ENCODE data around the gene SOX10. TPM values are rescaled to one million over a fixed set of nuclear protein-coding genes. Genes with fewer than 3 reads are reported as not detected.
"Not testable (repeated sequence)": the region's sequence is repeated elsewhere in the genome, so short reads cannot be mapped to it uniquely, and the experiment has no call there.

Gene SOX10
- polyA plus RNA-seq, 3 donors, result not detected

DNA sequence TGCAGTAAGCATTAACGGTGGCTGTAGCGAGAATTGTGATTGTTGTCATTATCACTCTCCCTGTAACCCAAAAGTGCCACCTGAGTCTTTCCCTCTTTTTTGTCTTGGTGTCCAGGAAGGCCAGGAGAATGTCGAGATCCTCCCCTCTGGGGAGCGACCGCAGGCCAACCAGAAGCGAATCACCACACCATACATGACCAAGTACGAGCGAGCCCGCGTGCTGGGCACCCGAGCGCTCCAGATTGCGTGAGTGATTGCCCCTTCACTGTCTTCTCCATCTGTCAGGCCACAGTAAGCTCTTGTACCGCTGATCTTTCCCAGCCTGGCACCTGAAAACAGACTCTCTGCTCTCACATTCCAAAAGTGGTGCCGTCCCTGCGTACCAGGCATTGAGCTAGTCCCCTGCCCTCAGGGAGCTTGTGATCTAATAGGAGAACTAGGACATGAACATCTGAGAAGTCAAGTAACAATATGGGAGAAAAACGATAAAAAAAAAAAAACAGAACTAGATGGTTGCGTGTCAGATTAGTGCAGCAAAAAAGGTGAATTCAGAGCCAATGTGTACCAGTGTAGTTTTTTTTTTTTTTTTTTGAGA lies 25.0 kb downstream of the SOX10 start:
- no peaks in the 10 kb centered on the region for H3K9me3 ChIP-seq (replicated peaks in 1 of 2; ENCODE audit: control insufficient read depth in 1 of 2, insufficient read depth in 1 of 2, low read length in 2 of 2)
- H3K4me1 Mint-ChIP-seq, result peaks cover 9% of the 10 kb centered on the region
- H3K4me1 ChIP-seq (ENCODE audit: control insufficient read depth in 1 of 2, insufficient read depth in 2 of 2, low read length in 2 of 2), result peaks cover 7 to 8% of the 10 kb centered on the region in 2 donors
- no peak overlapping the region for H3K4me3 ChIP-seq (replicated peaks in 1 of 3; ENCODE audit: low read depth in 2 of 3, low read length in 3 of 3)
- DNase-seq, result no peak
- peaks cover 56 to 76% of the 10 kb centered on the region in 2 donors for H3K36me3 Mint-ChIP-seq
- no peak overlapping the region for H3K27ac Mint-ChIP-seq
- H3K79me2 ChIP-seq (ENCODE audit: insufficient read depth, low read length), result peaks cover 8% of the 10 kb centered on the region
- no peak for TF ChIP-seq CTCF (IDR thresholded peaks at IDR 0.05)
- intact Hi-C loops (cut with micrococcal nuclease), result loop anchor here in 1 of 2 donors (10.0 kb wide), 1 partner anchor 365 kb away; no protein-coding TSS in a partner anchor
- H2AFZ ChIP-seq (ENCODE audit: insufficient read depth, low read depth, low read length, poor library complexity, severe bottlenecking), result no peak overlapping the region
- 96% methylated on average over 16 of the region's 18 CpGs for WGBS (ENCODE audit: insufficient coverage)
- H3K9ac ChIP-seq (ENCODE audit: insufficient read depth, low read length, poor library complexity, severe bottlenecking), result no peak overlapping the region
- H3K4me2 ChIP-seq (replicated peaks; ENCODE audit: extremely low read depth, low read length, poor library complexity, severe bottlenecking), result no peak overlapping the region
- H3K27ac ChIP-seq (ENCODE audit: low read depth in 1 of 2, low read length in 2 of 2), result no peak overlapping the region
- peaks cover 0 to 3% (median 0%) of the 10 kb centered on the region in 7 donors for H3K9me3 Mint-ChIP-seq
- H3K4me3 Mint-ChIP-seq, result no peak overlapping the region
- H3K36me3 ChIP-seq (replicated peaks in 1 of 2; ENCODE audit: control insufficient read depth in 1 of 2, insufficient read depth in 2 of 2, low read length in 2 of 2), result peaks cover 58 to 75% of the 10 kb centered on the region in 2 donors
- H3K27me3 Mint-ChIP-seq (ENCODE audit: low read depth in 3 of 3), result peaks cover 0 to 1% (median 0%) of the 10 kb centered on the region in 3 donors
- no peaks in the 10 kb centered on the region for H4K20me1 ChIP-seq (ENCODE audit: insufficient read depth, low read length)
- no peaks in the 10 kb centered on the region for H3K27me3 ChIP-seq (ENCODE audit: control insufficient read depth in 2 of 2, insufficient read depth in 2 of 2, low read length in 2 of 2)

- Histone ChIP-seq H3K9ac (ENCODE audit: insufficient read depth, low read length, poor library complexity, severe bottlenecking) (no peak overlapping the region), H3K4me2 (replicated peaks; ENCODE audit: extremely low read depth, low read length, poor library complexity, severe bottlenecking) (no peak overlapping the region), H4K20me1 (ENCODE audit: insufficient read depth, low read length) (no peaks in the 10 kb centered on the region), H3K4me3 (replicated peaks in 1 of 3; ENCODE audit: low read depth in 2 of 3, low read length in 3 of 3) (no peak overlapping the region), H3K27me3 (ENCODE audit: control insufficient read depth in 2 of 2, insufficient read depth in 2 of 2, low read length in 2 of 2) (peaks cover 5 to 9% of the 10 kb centered on the region in 2 donors), H3K9me3 (replicated peaks in 1 of 2; ENCODE audit: control insufficient read depth in 1 of 2, insufficient read depth in 1 of 2, low read length in 2 of 2) (no peaks in the 10 kb centered on the region), H3K36me3 (replicated peaks in 1 of 2; ENCODE audit: control insufficient read depth in 1 of 2, insufficient read depth in 2 of 2, low read length in 2 of 2) (peaks cover 48 to 59% of the 10 kb centered on the region in 2 donors), H2AFZ (ENCODE audit: insufficient read depth, low read depth, low read length, poor library complexity, severe bottlenecking) (no peak overlapping the region), H3K27ac (ENCODE audit: low read depth in 1 of 2, low read length in 2 of 2) (no peak overlapping the region), H3K79me2 (ENCODE audit: insufficient read depth, low read length) (peaks cover 16% of the 10 kb centered on the region), H3K4me1 (ENCODE audit: control insufficient read depth in 1 of 2, insufficient read depth in 2 of 2, low read length in 2 of 2) (peaks cover 22 to 23% of the 10 kb centered on the region in 2 donors)
- WGBS (ENCODE audit: insufficient coverage), result 100% methylated on average over 4 of the region's 4 CpGs
- TF ChIP-seq CTCF (IDR thresholded peaks at IDR 0.05), result no peak
- Mint-ChIP-seq H3K36me3 (peaks cover 50 to 61% of the 10 kb centered on the region in 2 donors), H3K27ac (peak overlapping the region in 1 of 7 donors; percentile 25), H3K4me3 (no peak overlapping the region), H3K4me1 (peaks cover 23% of the 10 kb centered on the region), H3K27me3 (ENCODE audit: low read depth in 3 of 3) (peaks cover 11 to 12% (median 11%) of the 10 kb centered on the region in 3 donors), H3K9me3 (peaks cover 0 to 3% (median 2%) of the 10 kb centered on the region in 7 donors)
- DNase-seq, result no peak
- intact Hi-C loops (cut with micrococcal nuclease), result loop anchor here in 1 of 2 donors (10.0 kb wide), 1 partner anchor 368 kb away; no protein-coding TSS in a partner anchor
These were observed 27.1 kb downstream of the SOX10 start for GRCh38 chr22:37957232-37957631.

- 95% methylated on average over 3 of the region's 15 CpGs for WGBS (ENCODE audit: insufficient coverage)
- not testable (repeated sequence) for H2AFZ ChIP-seq (ENCODE audit: insufficient read depth, low read depth, low read length, poor library complexity, severe bottlenecking)
These were observed 28.4 kb downstream of the SOX10 start for GRCh38 chr22:37955825-37956397.

More at GRCh38 chr22:37955825-37956397, 28.4 kb downstream of the SOX10 start:
- not testable (repeated sequence) for DNase-seq; H3K9me3 Mint-ChIP-seq; H4K20me1 ChIP-seq (ENCODE audit: insufficient read depth, low read length); H3K27ac ChIP-seq (ENCODE audit: low read depth in 1 of 2, low read length in 2 of 2); H3K9ac ChIP-seq (ENCODE audit: insufficient read depth, low read length, poor library complexity, severe bottlenecking); H3K9me3 ChIP-seq (replicated peaks in 1 of 2; ENCODE audit: control insufficient read depth in 1 of 2, insufficient read depth in 1 of 2, low read length in 2 of 2); H3K4me3 Mint-ChIP-seq; H3K4me2 ChIP-seq (replicated peaks; ENCODE audit: extremely low read depth, low read length, poor library complexity, severe bottlenecking); H3K27ac Mint-ChIP-seq; H3K4me3 ChIP-seq (replicated peaks in 1 of 3; ENCODE audit: low read depth in 2 of 3, low read length in 3 of 3)
- Histone ChIP-seq H3K27me3 (ENCODE audit: control insufficient read depth in 2 of 2, insufficient read depth in 2 of 2, low read length in 2 of 2) (peaks cover 9 to 14% of the 10 kb centered on the region in 2 donors), H3K36me3 (replicated peaks in 1 of 2; ENCODE audit: control insufficient read depth in 1 of 2, insufficient read depth in 2 of 2, low read length in 2 of 2) (peaks cover 35 to 46% of the 10 kb centered on the region in 2 donors), H3K79me2 (ENCODE audit: insufficient read depth, low read length) (peaks cover 16% of the 10 kb centered on the region), H3K4me1 (ENCODE audit: control insufficient read depth in 1 of 2, insufficient read depth in 2 of 2, low read length in 2 of 2) (peaks cover 22 to 23% of the 10 kb centered on the region in 2 donors)
- Mint-ChIP-seq H3K36me3 (peaks cover 37 to 48% of the 10 kb centered on the region in 2 donors), H3K27me3 (ENCODE audit: low read depth in 3 of 3) (peaks cover 14 to 22% (median 17%) of the 10 kb centered on the region in 3 donors), H3K4me1 (peaks cover 26% of the 10 kb centered on the region)
- intact Hi-C loops (cut with micrococcal nuclease), result loop anchor here in 1 of 2 donors (10.0 kb wide), 1 partner anchor 369 kb away; no protein-coding TSS in a partner anchor

Data from CD14-positive monocyte (primary cell).